SHP77 treated with DMSO at 0.1 percent for 48 hours (cell line): ENCODE measurements around the gene RDH14.

Experiments used
- DNase-seq: peaks from one replicate; lab custom pipeline; 2025; lab: John Stamatoyannopoulos, UW

RDH14 gene

GRCh38 chr2:18560031-18560796 is at the start of gene RDH14:
TSS of gene RDH14 (minus strand) at chr2:18560653. CDS start at chr2:18560572, 81 bp downstream.
- DNase-seq, result peak; percentile 85

GRCh38 chr2:18610090-18610489 is 49.6 kb upstream of the RDH14 start:
- no peak for DNase-seq

GRCh38 chr2:18605115-18605514 is 44.7 kb upstream of the RDH14 start:
- no peak for DNase-seq

GRCh38 chr2:18604531-18604885 is 44.1 kb upstream of the RDH14 start:
- DNase-seq, result no peak

GRCh38 chr2:18603854-18604530 is 43.5 kb upstream of the RDH14 start:
- DNase-seq, result no peak

GRCh38 chr2:18602298-18602697 is 41.8 kb upstream of the RDH14 start:
- no peak for DNase-seq

GRCh38 chr2:18600255-18600613 is 39.8 kb upstream of the RDH14 start:
- no peak for DNase-seq

GRCh38 chr2:18599509-18600254 is 39.2 kb upstream of the RDH14 start:
- DNase-seq, result no peak

- no peak for DNase-seq
These were observed 38.5 kb upstream of the RDH14 start for GRCh38 chr2:18598848-18599484.

GRCh38 chr2:18597618-18598017 is 37.2 kb upstream of the RDH14 start:
- no peak for DNase-seq

GRCh38 chr2:18596993-18597392 is 36.5 kb upstream of the RDH14 start:
- no peak for DNase-seq

- DNase-seq, result no peak
These were observed 33.0 kb upstream of the RDH14 start for GRCh38 chr2:18593496-18593895.

- no peak for DNase-seq
These were observed 31.9 kb upstream of the RDH14 start for GRCh38 chr2:18592372-18592771.

GRCh38 chr2:18589354-18589753 is 28.9 kb upstream of the RDH14 start, which contains the start of gene NT5C1B:
TSS of gene NT5C1B (minus strand) at chr2:18589569. CDS start at chr2:18589468, 101 bp downstream.
- no peak for DNase-seq

GRCh38 chr2:18588802-18589201 is 28.3 kb upstream of the RDH14 start:
- no peak for DNase-seq

GRCh38 chr2:18588049-18588448 is 27.6 kb upstream of the RDH14 start:
- DNase-seq, result no peak

GRCh38 chr2:18585526-18585925 is 25.1 kb upstream of the RDH14 start:
- no peak for DNase-seq

GRCh38 chr2:18584608-18584954 is 24.1 kb upstream of the RDH14 start:
- no peak for DNase-seq

- no peak for DNase-seq
These were observed 23.6 kb upstream of the RDH14 start for GRCh38 chr2:18583905-18584607.

GRCh38 chr2:18580606-18581005 is 20.2 kb upstream of the RDH14 start:
- no peak for DNase-seq

- no peak for DNase-seq
These were observed 17.6 kb upstream of the RDH14 start for GRCh38 chr2:18578033-18578432.
